Stimulated activated CD8-positive, alpha-beta memory T cell treated with anti-CD3 and anti-CD28 coated beads, Interleukin-7, amount 100 ng/mL, for 48 hours (primary cell): Measurements from ENCODE around the gene GET4.
"Not testable (repeated sequence)": the region's sequence is repeated elsewhere in the genome, so short reads cannot be mapped to it uniquely, and the experiment has no call there.

Experiments used
- DNase-seq, 2 donors: peaks; one replicate each; pipeline ENCODE4 v3.0.0-alpha.2; 2020; ENCODE audit warnings: low read depth in 1 of 2; ENCODE audit errors: extremely low read depth in 1 of 2

Gene GET4

GRCh38 chr7:943793-944192, 67.4 kb downstream of the GET4 start:
- not testable (repeated sequence) for DNase-seq

DNA sequence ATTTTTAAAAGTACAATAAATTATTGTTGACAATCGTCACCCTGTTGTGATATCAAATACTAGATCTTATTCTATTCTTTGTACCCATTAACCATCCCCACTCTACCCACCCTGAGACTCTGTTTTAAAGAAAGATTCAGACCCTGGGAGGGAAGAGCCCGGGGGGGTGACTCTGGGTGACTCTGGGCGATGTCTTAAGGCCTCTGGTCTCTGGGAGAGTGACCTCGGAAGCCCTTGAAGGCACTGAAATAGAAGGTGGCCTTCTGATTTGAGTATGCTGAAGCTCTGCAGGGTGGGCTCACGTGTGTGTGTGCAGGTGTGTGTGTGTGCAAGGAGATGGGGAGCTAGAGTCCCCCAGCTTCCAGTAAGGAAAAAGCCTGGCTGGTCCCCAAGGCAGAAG, 68.4 kb downstream of the GET4 start:
- DNase-seq, result no peak

DNA sequence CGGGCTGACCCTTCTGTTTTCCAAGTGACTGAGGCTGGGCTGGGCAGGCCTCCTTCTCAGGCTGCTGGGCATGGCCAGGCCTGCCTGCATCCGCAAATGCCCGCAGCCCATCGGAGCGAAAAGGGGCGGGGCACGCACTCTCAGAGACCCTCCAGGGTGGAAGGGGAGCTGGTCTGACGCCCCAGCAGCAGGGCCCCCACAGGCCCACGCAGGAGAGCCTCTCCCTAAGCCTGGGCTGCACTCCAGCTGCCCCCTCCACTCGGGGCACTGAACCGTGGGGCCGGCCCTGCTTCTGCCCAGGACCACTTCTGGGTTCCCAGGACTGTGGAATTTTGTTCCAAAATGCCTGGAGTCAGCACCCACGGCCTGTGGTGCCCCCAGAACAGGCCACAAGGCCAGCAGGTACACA, 68.8 kb downstream of the GET4 start:
- no peak for DNase-seq

DNA sequence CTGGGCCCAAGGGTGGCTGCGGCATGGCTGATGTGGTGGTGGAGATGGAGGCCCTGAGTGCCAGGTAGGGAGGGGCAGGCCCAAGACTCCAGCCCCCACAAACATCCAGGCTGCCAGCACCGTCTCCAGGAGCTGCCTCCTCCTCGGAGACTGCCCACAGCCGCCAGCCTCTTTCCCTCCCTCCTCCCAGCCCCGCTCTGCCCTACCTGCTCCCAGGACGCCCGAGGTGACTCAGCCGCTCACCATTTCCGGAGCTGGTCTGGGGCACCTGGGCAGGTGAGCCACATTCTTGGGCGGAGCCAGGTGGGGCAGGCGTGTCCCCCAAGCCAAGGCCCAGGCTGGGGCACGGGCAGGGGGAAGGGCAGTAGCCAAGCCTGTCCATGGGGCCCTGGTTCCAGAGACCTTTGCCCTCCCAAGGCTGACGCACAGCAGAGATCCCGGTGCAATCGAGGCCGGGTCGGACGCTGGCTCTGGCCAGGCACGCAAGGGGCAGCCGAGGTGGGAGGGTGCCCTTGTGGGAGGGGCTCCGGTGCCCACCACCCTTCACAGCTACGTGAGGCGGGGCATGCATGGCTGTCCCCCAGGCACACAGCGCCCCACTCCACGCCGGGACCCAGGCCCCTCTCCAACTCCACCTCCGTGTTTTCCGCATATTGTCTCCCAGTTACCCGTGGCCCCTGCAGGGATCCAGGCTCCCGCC, 69.4 kb downstream of the GET4 start:
- no peak for DNase-seq
